Hematopoietic multipotent progenitor cell (in vitro differentiated cells): ENCODE measurements around the gene BARX2. TPM values are rescaled to one million over a fixed set of nuclear protein-coding genes. Genes with fewer than 3 reads are reported as not detected.

Experiments
- DNase-seq, 3 donors: peaks; one replicate each; pipeline ENCODE4 v3.0.0-alpha.2; 2011 to 2015; ENCODE audit warnings: low read depth in 2 of 3, low spot score in 2 of 3
- total RNA-seq: library from RNA; depleted of rRNA; stranded (reverse); fragments of >200 nt; gene quantifications from one replicate; pipeline ENCODE4 v1.2.3, GENCODE V29; 2012

Gene BARX2
- total RNA-seq, 1 donor = not detected

GRCh38 chr11:129493746-129494145 is 118.1 kb downstream of the BARX2 start:
- no peak for DNase-seq

Other genes starting within 250 kb of the BARX2 start
- gene ARHGAP32, start 183.5 kb upstream of the BARX2 start, total RNA-seq = 12.7 TPM